ENCODE data around the gene RBKS. TPM values are rescaled to one million over a fixed set of nuclear protein-coding genes. Genes with fewer than 3 reads are reported as not detected.
"Not testable (repeated sequence)": the region's sequence is repeated elsewhere in the genome, so short reads cannot be mapped to it uniquely, and the experiment has no call there.

Gene RBKS
- total and polyA plus RNA-seq, 2 donors = 1.8 to 4.2 TPM

- no peaks in the 10 kb centered on the region for H3K4me1 ChIP-seq (ENCODE audit: control insufficient read depth in 2 of 2, insufficient read depth in 2 of 2, low read length in 2 of 2)
These were observed 19.5 kb downstream of the RBKS start for GRCh38 chr2:27870724-27871123.

GRCh38 chr2:27869763-27870162 lies 20.4 kb downstream of the RBKS start:
- Histone ChIP-seq H3K36me3 (ENCODE audit: control insufficient read depth in 2 of 2, insufficient read depth in 2 of 2, low read length in 1 of 2) (no peaks in the 10 kb centered on the region), H3K27me3 (ENCODE audit: control insufficient read depth in 2 of 2, insufficient read depth in 1 of 2, low read length in 1 of 2) (no peaks in the 10 kb centered on the region), H3K4me1 (ENCODE audit: control insufficient read depth in 2 of 2, insufficient read depth in 2 of 2, low read length in 2 of 2) (no peaks in the 10 kb centered on the region), H3K27ac (ENCODE audit: low read depth in 1 of 2, low read length in 1 of 2) (no peak overlapping the region), H3K4me3 (ENCODE audit: low read length in 2 of 2) (no peak overlapping the region), H3K9me3 (ENCODE audit: control insufficient read depth in 2 of 2, insufficient read depth in 1 of 2, low read length in 1 of 2) (no peaks in the 10 kb centered on the region)
- 96% methylated on average over 6 of the region's 6 CpGs for WGBS
- no peak for DNase-seq (ENCODE audit: low read depth in 6 of 9, low spot score in 9 of 9)

More at GRCh38 chr2:27870724-27871123, 19.5 kb downstream of the RBKS start:
- H3K27ac ChIP-seq (ENCODE audit: low read depth in 1 of 2, low read length in 1 of 2) = no peak overlapping the region
- no peaks in the 10 kb centered on the region for H3K27me3 ChIP-seq (ENCODE audit: control insufficient read depth in 2 of 2, insufficient read depth in 1 of 2, low read length in 1 of 2)
- 99% methylated on average over 3 of the region's 3 CpGs for WGBS
- no peak for DNase-seq (ENCODE audit: low read depth in 6 of 9, low spot score in 9 of 9)
- H3K9me3 ChIP-seq (ENCODE audit: control insufficient read depth in 2 of 2, insufficient read depth in 1 of 2, low read length in 1 of 2) = no peaks in the 10 kb centered on the region
- H3K4me3 ChIP-seq (ENCODE audit: low read length in 2 of 2) = no peak overlapping the region
- H3K36me3 ChIP-seq (ENCODE audit: control insufficient read depth in 2 of 2, insufficient read depth in 2 of 2, low read length in 1 of 2) = no peaks in the 10 kb centered on the region

- DNase-seq (ENCODE audit: low read depth in 6 of 9, low spot score in 9 of 9) = no peak
- Histone ChIP-seq H3K36me3 (ENCODE audit: control insufficient read depth in 2 of 2, insufficient read depth in 2 of 2, low read length in 1 of 2) (no peaks in the 10 kb centered on the region), H3K4me1 (ENCODE audit: control insufficient read depth in 2 of 2, insufficient read depth in 2 of 2, low read length in 2 of 2) (no peaks in the 10 kb centered on the region), H3K27me3 (ENCODE audit: control insufficient read depth in 2 of 2, insufficient read depth in 1 of 2, low read length in 1 of 2) (no peaks in the 10 kb centered on the region), H3K4me3 (ENCODE audit: low read length in 2 of 2) (no peak overlapping the region), H3K9me3 (ENCODE audit: control insufficient read depth in 2 of 2, insufficient read depth in 1 of 2, low read length in 1 of 2) (no peaks in the 10 kb centered on the region), H3K27ac (ENCODE audit: low read depth in 1 of 2, low read length in 1 of 2) (no peak overlapping the region)
- 94% methylated on average over 1 of the region's 1 CpG for WGBS
These were observed 23.9 kb downstream of the RBKS start for GRCh38 chr2:27866237-27866636.

- not testable (repeated sequence) for H3K27ac ChIP-seq (ENCODE audit: low read depth in 1 of 2, low read length in 1 of 2); H3K9me3 ChIP-seq (ENCODE audit: control insufficient read depth in 2 of 2, insufficient read depth in 1 of 2, low read length in 1 of 2); H3K4me1 ChIP-seq (ENCODE audit: control insufficient read depth in 2 of 2, insufficient read depth in 2 of 2, low read length in 2 of 2); H3K4me3 ChIP-seq (ENCODE audit: low read length in 2 of 2); DNase-seq (ENCODE audit: low read depth in 6 of 9, low spot score in 9 of 9); H3K36me3 ChIP-seq (ENCODE audit: control insufficient read depth in 2 of 2, insufficient read depth in 2 of 2, low read length in 1 of 2); H3K27me3 ChIP-seq (ENCODE audit: control insufficient read depth in 2 of 2, insufficient read depth in 1 of 2, low read length in 1 of 2)
- 97% methylated on average over 5 of the region's 5 CpGs for WGBS
These were observed 26.2 kb downstream of the RBKS start for GRCh38 chr2:27863955-27864354.

- no peaks in the 10 kb centered on the region for H3K4me1 ChIP-seq (ENCODE audit: control insufficient read depth in 2 of 2, insufficient read depth in 2 of 2, low read length in 2 of 2)
- no peak overlapping the region for H3K4me3 ChIP-seq (ENCODE audit: low read length in 2 of 2)
- no peaks in the 10 kb centered on the region for H3K27me3 ChIP-seq (ENCODE audit: control insufficient read depth in 2 of 2, insufficient read depth in 1 of 2, low read length in 1 of 2)
- H3K36me3 ChIP-seq (ENCODE audit: control insufficient read depth in 2 of 2, insufficient read depth in 2 of 2, low read length in 1 of 2) = no peaks in the 10 kb centered on the region
- WGBS = 94% methylated on average over 1 of the region's 1 CpG
- no peak overlapping the region for H3K27ac ChIP-seq (ENCODE audit: low read depth in 1 of 2, low read length in 1 of 2)
- no peak for DNase-seq (ENCODE audit: low read depth in 6 of 9, low spot score in 9 of 9)
- H3K9me3 ChIP-seq (ENCODE audit: control insufficient read depth in 2 of 2, insufficient read depth in 1 of 2, low read length in 1 of 2) = no peaks in the 10 kb centered on the region
These were observed 27.0 kb downstream of the RBKS start for GRCh38 chr2:27863146-27863545.

- no peaks in the 10 kb centered on the region for H3K9me3 ChIP-seq (ENCODE audit: control insufficient read depth in 2 of 2, insufficient read depth in 1 of 2, low read length in 1 of 2)
- no peaks in the 10 kb centered on the region for H3K36me3 ChIP-seq (ENCODE audit: control insufficient read depth in 2 of 2, insufficient read depth in 2 of 2, low read length in 1 of 2)
- H3K4me3 ChIP-seq (ENCODE audit: low read length in 2 of 2) = no peak overlapping the region
- no peak overlapping the region for H3K27ac ChIP-seq (ENCODE audit: low read depth in 1 of 2, low read length in 1 of 2)
- H3K4me1 ChIP-seq (ENCODE audit: control insufficient read depth in 2 of 2, insufficient read depth in 2 of 2, low read length in 2 of 2) = no peaks in the 10 kb centered on the region
- no peak for DNase-seq (ENCODE audit: low read depth in 6 of 9, low spot score in 9 of 9)
- no peaks in the 10 kb centered on the region for H3K27me3 ChIP-seq (ENCODE audit: control insufficient read depth in 2 of 2, insufficient read depth in 1 of 2, low read length in 1 of 2)
These were observed 30.1 kb downstream of the RBKS start for GRCh38 chr2:27860111-27860510.

- H3K27ac ChIP-seq (ENCODE audit: low read depth in 1 of 2, low read length in 1 of 2) = no peak overlapping the region
- no peaks in the 10 kb centered on the region for H3K4me1 ChIP-seq (ENCODE audit: control insufficient read depth in 2 of 2, insufficient read depth in 2 of 2, low read length in 2 of 2)
- H3K36me3 ChIP-seq (ENCODE audit: control insufficient read depth in 2 of 2, insufficient read depth in 2 of 2, low read length in 1 of 2) = no peaks in the 10 kb centered on the region
- H3K27me3 ChIP-seq (ENCODE audit: control insufficient read depth in 2 of 2, insufficient read depth in 1 of 2, low read length in 1 of 2) = no peaks in the 10 kb centered on the region
- WGBS = 96% methylated on average over 4 of the region's 4 CpGs
- H3K9me3 ChIP-seq (ENCODE audit: control insufficient read depth in 2 of 2, insufficient read depth in 1 of 2, low read length in 1 of 2) = no peaks in the 10 kb centered on the region
- no peak overlapping the region for H3K4me3 ChIP-seq (ENCODE audit: low read length in 2 of 2)
- no peak for DNase-seq (ENCODE audit: low read depth in 6 of 9, low spot score in 9 of 9)
These were observed 32.6 kb downstream of the RBKS start for GRCh38 chr2:27857417-27858172.

- Histone ChIP-seq H3K36me3 (ENCODE audit: control insufficient read depth in 2 of 2, insufficient read depth in 2 of 2, low read length in 1 of 2) (no peaks in the 10 kb centered on the region), H3K4me1 (ENCODE audit: control insufficient read depth in 2 of 2, insufficient read depth in 2 of 2, low read length in 2 of 2) (no peaks in the 10 kb centered on the region), H3K27ac (ENCODE audit: low read depth in 1 of 2, low read length in 1 of 2) (no peak overlapping the region), H3K9me3 (ENCODE audit: control insufficient read depth in 2 of 2, insufficient read depth in 1 of 2, low read length in 1 of 2) (no peaks in the 10 kb centered on the region), H3K27me3 (ENCODE audit: control insufficient read depth in 2 of 2, insufficient read depth in 1 of 2, low read length in 1 of 2) (no peaks in the 10 kb centered on the region), H3K4me3 (ENCODE audit: low read length in 2 of 2) (no peak overlapping the region)
- WGBS = 97% methylated on average over 3 of the region's 3 CpGs
- DNase-seq (ENCODE audit: low read depth in 6 of 9, low spot score in 9 of 9) = no peak
These were observed 33.2 kb downstream of the RBKS start for GRCh38 chr2:27856956-27857355.

- no peaks in the 10 kb centered on the region for H3K4me1 ChIP-seq (ENCODE audit: control insufficient read depth in 2 of 2, insufficient read depth in 2 of 2, low read length in 2 of 2)
- H3K36me3 ChIP-seq (ENCODE audit: control insufficient read depth in 2 of 2, insufficient read depth in 2 of 2, low read length in 1 of 2) = no peaks in the 10 kb centered on the region
- no peak overlapping the region for H3K27ac ChIP-seq (ENCODE audit: low read depth in 1 of 2, low read length in 1 of 2)
- H3K4me3 ChIP-seq (ENCODE audit: low read length in 2 of 2) = no peak overlapping the region
- no peaks in the 10 kb centered on the region for H3K9me3 ChIP-seq (ENCODE audit: control insufficient read depth in 2 of 2, insufficient read depth in 1 of 2, low read length in 1 of 2)
- DNase-seq (ENCODE audit: low read depth in 6 of 9, low spot score in 9 of 9) = no peak
- WGBS = 94% methylated on average over 3 of the region's 3 CpGs
- H3K27me3 ChIP-seq (ENCODE audit: control insufficient read depth in 2 of 2, insufficient read depth in 1 of 2, low read length in 1 of 2) = no peaks in the 10 kb centered on the region
These were observed 33.8 kb downstream of the RBKS start for GRCh38 chr2:27856386-27856785.
